ENCODE results near the gene SPANXA2.
"Not testable (repeated sequence)": the region's sequence is repeated elsewhere in the genome, so short reads cannot be mapped to it uniquely, and the experiment has no call there.

The SPANXA2 gene

GRCh38 chrX:141589408-141589807 lies at the start of gene SPANXA2:
Gene SPANXA2 (plus strand): TSS chrX:141589708. CDS start chrX:141589768, 60 bp downstream.
- not testable (repeated sequence) for DNase-seq

GRCh38 chrX:141542551-141542950 lies 47.0 kb upstream of the SPANXA2 start:
- DNase-seq, result not testable (repeated sequence)

GRCh38 chrX:141584638-141585037 lies 4.9 kb upstream of the SPANXA2 start, which contains the start of gene SPANXA1:
Gene SPANXA1 (minus strand): TSS chrX:141584738. CDS start chrX:141584678, 60 bp downstream.
- not testable (repeated sequence) for DNase-seq

GRCh38 chrX:141609111-141609510 lies 19.6 kb downstream of the SPANXA2 start:
- no peak for DNase-seq

GRCh38 chrX:141619336-141619735 lies 29.8 kb downstream of the SPANXA2 start:
- DNase-seq, result no peak

- no peak for DNase-seq
Observed at GRCh38 chrX:141632124-141632523, 42.6 kb downstream of the SPANXA2 start.

GRCh38 chrX:141638550-141638949 lies 49.0 kb downstream of the SPANXA2 start:
- no peak for DNase-seq

Measured in hematopoietic multipotent progenitor cell treated with erythropoietin and hydrocortisone succinate and interleukin-3 and kit ligand, for 6 days (in vitro differentiated cells).